Ammon's horn (tissue), 1 donor: ENCODE results near the gene TMEM132C.
A peak's percentile ranks its signal among the peaks of the same experiment; 100 is the strongest.
"Not testable (repeated sequence)": the region's sequence is repeated elsewhere in the genome, so short reads cannot be mapped to it uniquely, and the experiment has no call there.

Experiments used
- DNase-seq: peaks from one replicate; pipeline ENCODE4 v3.0.0-alpha.2; 2016; ENCODE audit warnings: low spot score

TMEM132C gene

DNA sequence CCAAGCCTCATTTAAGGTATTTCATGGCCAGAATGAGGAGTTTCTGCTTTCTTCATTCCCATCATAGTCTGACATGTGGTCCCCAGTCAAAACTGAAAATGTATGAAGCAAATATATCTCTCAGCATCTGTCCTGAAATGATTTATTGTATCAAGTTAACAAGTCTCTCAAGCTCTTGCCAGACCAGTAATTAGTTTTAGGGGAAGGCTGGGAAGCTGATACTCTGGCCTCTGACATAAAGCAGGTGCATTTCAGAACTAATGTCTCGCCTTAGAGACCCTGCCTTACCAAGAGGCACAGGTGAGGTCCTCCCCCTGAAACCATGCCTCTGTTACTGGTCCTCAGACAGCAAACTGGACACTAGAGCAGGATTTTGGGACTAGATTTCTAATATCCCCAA lies 290.3 kb downstream of the TMEM132C start:
- no peak for DNase-seq

DNA sequence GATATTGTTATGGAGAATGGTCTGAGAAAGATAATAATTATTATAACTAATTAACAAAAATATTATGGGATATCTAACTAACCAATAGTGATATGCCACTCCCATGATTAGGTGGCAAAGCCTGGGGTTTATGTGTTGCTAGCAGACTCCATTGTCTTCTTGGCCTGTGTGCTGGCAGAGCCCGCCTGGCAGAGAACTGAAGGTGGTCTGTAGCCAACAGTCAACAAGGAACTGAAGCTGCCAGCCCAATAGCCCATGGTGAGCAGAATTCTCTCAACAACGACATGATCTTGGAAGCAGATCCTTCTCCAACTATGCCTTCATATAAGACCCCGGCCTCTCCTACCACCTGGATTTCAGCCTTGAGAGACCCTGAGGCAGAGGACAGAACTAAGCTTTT lies 298.0 kb downstream of the TMEM132C start:
- DNase-seq = peak; percentile 25

DNA sequence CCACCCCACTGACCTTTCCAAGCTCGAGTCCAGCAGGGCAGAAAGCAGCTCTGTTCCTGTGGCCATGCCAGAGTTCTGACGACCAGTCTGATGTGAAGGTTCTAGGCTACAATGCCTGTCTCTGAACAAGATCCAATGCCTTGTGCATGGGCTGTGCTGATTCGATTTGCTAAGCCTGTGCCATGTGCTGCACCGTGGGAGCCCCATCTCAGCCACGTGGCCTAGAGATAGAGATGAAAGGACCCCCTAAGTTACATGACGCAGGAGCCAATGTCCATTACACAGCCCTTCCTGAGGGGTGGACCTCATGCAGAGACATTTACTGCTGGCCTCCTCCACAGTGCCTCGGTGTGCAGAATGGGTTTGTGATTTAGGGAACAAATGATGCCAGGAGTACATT lies 300.8 kb downstream of the TMEM132C start:
- DNase-seq = no peak

DNA sequence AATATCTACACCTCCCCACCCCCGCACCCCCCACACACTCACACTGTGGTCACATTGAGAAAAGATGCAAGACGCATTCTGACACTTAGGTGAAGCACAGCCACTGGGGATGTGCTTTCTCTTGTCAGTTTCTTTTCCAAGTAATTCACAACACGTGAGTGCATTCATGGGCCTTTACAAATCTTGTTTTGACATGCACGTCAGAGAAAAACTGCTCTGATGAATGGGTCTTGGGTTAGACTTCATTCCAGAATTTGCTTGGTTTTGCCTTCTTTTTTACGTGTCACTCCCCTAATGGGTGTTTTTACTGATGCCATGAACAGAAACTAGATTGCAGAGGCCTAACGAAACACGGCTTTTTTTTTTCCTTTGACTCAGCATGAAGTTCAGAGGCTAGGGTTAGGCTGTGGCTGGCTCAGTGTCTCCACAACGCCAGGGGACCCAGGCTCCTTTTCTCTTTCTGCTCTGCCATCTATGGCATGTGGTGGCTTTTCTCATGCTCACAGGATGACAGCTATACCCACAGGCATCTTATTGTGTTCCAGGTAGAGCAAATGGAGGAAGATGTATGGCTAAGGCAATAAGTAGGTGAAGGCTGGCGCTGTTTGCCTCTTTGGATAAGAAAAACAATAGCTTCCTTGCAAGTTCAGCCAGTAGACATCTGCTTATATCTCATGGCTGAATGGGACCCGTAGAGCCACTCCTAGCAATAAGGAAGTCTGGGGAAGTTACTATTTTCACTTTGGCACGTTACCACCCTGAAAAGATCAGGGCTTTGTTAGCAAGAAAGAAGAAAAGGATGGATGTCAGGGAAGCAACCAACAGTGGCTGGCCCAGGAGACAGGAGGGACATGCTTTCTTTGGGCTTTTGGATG lies 303.5 kb downstream of the TMEM132C start:
- no peak for DNase-seq

DNA sequence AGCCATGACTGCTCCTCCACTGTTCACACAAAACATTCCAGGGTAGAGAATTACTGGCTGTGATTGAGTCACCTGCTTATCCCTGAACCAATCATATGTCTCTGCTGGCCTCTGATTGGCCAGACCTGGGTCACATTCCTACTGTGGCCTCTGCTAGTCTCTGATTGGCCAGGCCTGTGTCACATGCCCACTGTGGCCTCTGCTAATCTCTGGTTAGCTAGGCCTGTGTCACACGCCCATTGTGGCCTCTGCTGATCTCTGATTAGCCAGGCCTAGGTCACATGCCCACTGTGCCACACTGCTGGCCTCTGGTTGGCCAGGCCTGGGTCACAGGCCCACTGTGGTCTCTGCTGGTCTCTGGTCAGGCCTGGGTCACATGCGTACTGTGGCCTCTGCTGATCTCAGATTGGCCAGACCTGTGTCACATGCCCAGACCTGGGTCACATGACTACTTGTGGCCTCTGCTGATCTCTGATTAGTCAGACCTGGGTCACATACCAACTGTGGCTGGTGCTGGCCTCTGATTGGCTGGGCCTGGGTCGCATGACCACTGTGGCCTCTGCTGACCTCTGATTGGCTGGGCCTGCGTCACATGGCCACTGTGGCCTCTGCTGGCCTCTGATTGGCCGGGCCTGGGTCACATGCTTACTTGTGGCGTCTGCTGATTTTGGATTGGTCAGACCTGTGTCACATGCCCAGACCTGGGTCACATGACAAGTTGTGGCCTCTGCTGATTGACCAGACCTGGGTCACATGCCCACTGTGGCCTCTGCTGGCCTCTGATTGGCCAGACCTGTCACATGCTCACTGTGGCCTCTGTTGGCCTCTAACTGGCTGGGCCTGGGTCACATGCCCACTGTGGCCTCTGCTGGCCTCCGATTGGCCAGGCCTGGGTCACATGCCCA lies 305.2 kb downstream of the TMEM132C start:
- no peak for DNase-seq

DNA sequence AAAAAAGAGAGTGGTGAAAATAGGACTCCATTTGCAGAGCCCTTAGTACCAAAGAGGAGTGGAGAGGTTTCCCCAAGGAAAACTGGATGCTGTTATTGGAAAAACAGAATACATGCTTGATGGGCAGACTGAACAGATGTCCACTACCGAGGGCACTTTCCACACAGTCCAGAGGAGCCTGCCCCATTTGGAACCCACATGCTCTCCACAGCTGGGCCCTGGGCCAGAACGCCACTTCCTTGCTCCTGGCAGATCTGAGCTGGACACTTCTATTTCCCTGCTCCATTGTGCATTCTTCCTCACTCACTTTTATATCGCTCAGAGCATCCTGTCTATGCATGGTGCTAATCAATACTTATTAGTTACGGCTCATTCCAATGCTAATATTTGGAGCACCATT lies 306.9 kb downstream of the TMEM132C start:
- DNase-seq = peak; percentile 13

DNA sequence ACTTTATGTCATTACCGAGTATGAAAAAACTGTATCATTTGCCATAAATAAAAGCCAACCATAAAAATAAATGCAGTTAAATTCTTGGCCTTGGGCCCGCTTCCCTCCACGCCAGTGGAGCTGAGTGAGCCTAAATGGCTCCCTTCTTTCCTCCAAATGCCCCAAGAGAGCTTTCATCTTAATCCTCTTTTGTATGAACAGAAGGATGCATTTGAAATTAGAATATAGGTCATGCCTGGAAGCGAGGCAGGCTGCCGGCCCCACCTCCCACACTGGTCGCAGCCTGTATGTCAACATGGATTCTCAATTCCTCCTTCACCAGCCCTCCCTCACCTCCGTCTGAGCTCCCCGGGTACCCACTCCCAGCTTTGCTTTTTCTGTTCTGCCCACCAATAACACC lies 311.1 kb downstream of the TMEM132C start:
- no peak for DNase-seq

DNA sequence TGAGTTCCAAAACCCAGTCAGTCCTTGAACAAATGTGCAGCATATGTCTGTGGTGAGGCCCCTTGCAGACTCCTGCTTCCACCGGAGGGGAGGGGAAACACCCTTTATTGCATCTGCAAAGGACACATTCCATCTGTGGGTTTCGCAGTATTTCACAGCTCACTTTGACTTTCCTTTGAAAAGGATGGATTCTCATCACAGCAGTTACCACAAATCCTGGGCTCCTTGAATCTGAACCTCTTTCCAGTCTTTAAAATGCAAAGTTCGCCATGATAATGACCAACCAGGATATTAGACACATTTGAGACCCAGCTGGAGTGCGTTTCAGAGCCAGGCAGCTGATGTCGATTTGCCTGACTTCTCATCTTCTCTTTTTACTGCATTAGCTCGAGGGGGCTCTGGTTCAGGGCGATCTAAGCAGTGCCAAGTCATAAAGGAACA lies 314.4 kb downstream of the TMEM132C start:
- no peak for DNase-seq

DNA sequence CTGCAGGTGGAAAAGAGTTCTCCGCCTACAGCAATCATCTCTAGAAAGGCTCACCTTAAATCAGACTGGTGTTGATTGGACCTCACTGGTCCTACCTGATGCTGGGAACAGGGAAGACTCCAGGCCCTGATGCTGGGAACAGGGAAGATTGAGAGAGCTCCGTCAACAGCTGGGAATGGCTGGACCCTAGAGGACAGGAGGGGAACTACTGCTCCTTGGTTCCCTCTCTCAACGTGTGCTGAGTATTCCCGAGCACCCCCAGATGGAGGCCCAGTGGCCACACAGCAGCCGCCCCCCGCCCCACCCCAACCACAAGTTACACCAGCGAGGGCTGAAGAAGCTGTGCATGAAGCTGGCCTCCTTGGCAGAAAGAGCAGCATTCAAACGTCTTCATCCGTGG lies 316.5 kb downstream of the TMEM132C start:
- DNase-seq = no peak

DNA sequence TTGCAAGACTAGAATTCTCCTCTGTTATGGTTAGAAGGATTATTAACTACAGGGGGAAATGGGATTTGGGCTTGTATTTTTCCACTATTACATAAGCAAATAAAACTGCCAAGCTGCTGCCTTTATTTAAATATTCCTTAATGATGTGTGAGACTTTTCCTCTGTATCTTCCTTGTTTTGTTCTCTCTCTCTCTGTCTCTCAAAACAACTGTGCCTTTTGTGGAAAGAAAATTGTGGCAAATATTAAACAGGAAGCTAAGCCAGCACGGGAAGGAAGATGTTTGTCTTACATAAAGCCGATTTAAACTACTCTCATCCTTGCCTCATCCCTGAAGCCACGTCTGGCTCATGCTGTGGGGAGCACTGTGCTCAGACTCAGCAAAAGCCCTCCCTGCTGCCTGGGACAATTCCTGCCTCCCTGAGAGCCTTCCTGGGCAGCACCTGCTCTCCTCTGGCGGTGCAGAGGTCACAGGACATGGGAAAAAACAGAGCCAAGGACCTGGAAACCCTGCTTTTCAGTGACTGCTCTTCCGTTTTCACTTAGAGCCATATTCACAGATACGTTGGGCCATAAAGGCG lies 319.6 kb downstream of the TMEM132C start:
- peak; percentile 16 for DNase-seq

DNA sequence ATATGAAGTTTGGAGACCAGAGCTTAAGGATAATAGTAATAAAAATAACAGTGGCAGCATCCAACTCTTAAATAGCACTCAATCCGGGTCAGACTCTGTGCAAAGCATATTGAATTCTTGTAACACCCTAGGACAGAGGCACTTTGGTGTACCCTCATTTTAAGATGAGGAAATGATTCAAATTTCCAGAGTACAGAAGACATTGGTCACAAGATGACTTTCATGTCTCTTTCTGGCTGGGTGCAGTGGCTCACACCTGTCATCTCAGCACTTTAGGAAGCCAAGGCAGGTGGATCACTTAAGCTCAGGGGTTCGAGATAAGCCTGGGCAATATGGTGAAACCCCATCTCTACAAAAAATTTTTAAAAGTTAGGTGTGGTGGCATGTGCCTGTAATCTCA lies 320.9 kb downstream of the TMEM132C start:
- DNase-seq = no peak

DNA sequence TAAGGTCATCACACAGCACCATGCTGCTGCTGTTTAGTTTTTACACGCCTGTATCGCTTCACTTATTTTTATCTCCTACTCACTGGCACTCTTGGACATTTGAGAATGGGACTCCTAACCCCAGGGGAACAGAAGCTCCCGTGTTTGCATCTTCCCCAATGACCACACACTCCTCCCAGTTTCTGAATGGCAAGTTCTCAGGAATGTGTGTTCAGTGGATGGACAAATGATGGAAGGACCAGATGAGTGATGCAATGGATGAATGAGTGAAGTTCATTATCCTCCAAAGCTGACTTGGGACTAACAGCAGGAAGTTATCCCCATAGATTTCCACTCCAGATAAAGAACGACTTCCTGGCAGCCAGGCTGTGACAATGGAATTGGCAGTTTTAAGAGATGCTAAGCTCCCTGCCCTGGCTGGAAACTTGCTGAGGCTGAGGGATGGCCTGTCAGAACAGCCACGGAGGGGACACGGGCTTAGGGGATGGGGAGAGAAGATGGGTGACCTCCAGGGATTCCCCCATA lies 325.3 kb downstream of the TMEM132C start:
- DNase-seq = no peak

DNA sequence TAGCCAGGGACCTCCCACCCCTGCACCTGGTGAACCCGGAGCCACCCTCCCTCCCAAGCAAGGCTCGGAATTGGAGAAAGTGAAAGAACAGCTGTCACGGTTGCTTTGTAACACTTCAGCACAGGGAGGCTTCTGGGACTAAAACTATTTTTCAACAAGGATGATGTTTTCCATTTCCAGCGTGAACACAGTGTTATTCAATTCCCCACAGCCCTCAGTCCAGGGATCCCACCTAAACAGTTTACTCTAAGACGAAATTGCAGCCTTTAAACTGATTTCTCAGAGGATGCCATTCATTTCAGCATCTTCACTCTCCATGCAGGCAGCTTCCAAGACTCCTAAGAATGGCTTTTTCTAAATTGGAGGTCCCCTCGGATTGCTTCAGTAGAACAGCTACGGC lies 327.6 kb downstream of the TMEM132C start:
- no peak for DNase-seq

DNA sequence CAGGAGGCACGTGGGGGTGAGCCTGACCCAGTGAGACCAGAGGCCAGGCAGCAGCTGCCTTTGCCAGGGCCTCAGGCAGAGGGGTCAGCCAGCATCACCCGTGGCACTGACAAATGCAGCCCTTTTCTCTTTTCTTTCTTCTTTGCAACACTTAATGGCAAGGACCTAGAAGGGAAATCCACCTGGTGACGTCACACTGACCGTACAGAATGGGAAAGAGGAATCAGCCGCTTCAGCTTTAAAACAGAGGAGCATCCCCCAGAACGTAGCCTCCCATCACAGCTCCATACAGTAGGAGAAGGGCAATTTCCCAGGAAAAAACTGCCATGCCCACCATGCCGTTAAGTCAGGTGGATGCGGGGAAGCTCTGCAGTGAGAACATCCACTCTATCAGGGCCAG lies 328.6 kb downstream of the TMEM132C start:
- DNase-seq = no peak

DNA sequence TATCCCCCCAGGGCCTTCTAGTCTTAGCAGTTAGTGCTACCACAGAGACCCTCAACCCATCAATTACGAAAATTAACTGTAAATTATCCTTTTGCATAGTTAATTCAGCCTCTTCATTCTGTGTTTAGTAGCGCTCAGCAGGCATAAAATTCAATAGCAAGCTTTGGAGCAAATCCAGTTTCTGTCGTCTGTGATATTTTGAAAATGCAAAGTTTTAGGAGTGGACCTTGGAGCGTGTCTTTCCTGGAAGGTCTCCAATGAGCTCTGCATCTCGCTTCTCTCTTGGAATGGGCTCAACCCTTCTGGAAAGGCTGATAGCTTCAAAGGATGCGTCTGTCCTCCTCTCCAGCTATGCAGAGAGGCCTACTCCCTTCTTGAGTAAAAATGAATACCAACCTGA lies 333.9 kb downstream of the TMEM132C start:
- no peak for DNase-seq

DNA sequence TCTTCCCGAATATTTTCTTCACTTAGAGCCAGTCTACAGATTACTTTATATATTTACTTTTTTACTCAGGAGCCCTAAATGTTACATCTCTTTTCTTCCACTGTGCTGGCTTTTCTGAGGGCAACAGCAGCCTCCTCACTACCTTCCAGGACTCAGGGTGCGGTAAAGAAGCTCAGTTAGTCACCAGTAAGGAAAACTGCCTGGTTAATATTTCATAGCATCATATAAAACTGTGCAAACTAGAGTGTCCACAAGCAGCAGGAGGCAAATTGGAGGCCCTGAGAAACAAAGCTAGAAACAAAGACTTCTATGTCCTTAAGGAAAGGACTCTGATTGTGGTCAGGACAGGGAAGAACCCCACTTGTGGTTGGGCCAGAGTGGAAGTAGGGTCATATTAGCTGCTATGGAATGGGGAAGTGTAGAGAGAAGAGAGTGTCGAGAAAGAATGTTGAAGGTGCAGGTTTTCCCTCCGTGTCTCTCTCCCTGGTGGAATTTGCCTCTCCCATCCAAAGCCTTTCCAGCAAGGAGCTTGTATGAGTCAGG lies 336.7 kb downstream of the TMEM132C start:
- DNase-seq = no peak

DNA sequence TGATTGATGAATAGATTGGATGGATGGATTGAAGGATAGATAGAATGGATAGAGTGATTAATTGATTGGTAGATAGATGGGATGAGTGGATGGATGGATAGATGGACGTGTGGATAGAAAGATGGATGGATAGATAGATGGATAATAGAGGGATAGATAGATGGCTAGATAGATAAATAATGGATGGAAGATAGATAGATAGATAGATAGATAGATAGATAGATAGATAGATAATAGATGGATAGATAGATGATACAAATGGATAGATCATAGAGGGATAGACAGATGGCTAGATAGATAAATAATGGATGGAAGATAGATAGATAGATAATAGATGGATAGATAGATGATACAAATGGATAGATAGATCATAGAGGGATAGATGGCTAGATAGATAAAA lies 337.2 kb downstream of the TMEM132C start:
- DNase-seq = not testable (repeated sequence)

DNA sequence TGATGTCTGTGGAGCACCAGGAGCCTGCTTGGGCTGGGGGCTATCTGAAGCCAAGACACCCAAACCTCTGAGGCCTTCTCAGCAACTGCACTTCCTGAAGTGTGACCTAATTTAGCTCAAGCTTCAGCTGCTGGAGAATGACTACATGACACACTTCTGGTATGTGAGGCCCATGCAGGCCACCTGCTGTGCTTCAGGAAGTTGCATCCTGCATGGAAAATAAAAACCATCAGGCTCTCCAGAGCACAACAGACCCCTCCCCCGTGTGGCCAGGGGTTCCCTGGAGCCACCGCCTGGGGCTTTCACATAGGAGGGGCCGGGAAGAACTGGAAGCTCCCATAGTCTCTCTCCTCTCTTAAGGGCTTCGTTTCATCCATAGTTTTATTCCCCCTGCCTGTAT lies 339.1 kb downstream of the TMEM132C start:
- DNase-seq = no peak

DNA sequence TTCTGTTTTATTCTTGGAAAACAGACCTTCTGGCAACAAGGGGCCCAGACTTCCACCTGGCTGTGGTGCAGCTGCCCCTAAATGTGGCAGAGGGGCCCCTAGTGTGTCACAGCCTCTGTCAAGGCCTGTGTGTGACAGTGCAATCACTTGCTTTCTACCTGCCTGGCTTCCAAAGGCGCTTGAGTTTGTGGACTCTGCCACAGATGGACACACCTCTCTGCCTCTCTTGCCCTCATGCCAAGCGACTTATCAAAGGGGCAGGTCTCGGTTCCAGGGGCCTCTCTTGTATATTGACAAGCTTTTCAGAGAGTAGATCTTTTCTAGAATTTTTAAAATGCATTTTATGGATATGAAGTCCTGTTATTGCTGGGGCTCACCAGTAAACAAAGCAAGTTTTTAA lies 339.6 kb downstream of the TMEM132C start:
- no peak for DNase-seq

DNA sequence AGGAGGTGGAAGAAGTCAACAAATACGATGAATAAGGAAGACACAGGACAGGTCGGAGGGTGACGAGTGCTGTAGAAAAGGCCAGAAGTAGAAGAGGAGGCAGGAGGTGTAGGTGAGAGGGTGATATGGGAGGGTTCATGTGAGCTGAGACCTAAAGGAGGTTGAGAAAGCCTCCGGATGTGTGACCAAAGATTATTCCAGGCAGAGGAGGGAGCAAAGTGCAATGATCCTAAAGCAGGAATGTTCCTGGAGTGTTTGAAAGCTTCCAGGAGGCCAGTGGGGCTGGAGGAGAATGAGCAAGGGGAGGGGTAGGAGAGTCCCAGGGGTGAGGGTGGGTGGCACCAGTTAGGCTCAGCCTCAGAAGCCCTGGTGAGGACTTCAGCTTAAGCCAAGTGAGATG lies 340.0 kb downstream of the TMEM132C start:
- no peak for DNase-seq

DNA sequence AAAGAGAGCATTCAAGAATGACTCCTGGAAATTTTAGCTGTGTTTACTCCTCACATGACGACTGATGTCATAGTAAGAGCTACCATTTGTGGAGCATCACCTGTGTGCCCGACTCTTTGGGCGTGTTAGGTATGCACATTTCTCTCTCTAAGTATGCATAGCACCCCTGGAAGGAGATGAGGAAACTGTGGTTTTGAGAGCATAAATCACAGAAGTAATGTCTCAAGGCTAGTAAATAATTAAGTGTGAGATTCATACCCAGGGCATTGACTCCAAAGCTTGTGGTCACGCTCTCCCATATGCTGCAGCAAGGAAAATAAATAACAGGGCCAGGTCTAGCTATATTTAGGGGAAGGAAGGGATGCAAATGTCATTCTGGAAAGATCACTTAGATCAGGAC lies 340.7 kb downstream of the TMEM132C start:
- DNase-seq = no peak

DNA sequence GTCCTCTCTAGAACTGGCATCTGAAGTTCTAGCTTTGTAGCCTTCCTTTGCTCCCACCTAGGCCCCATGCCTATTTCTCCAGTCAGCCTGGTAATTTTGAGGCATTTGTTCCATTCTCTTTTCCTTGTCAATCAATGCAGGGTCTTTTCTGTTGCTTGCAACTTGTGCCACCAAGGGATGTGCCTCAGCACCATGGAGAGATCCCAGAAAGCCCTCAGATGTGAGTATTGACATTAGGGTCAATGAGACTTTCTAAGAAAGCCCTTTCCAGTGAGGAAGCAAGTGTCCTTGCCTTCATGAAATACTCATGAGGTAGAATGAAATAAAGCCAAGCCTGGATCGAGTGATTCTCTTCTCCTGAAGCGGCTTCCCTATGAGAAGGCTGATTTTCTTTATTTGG lies 342.9 kb downstream of the TMEM132C start:
- no peak for DNase-seq
